GM23338 (cell line): ENCODE measurements around the gene USP8. TPM values are rescaled to one million over a fixed set of nuclear protein-coding genes. Genes with fewer than 3 reads are reported as not detected.

Experiments used
- ATAC-seq: fragments of 200-7000 bp; cut with Tn5 transposase; 3 replicates; pipeline ENCODE4 v1.9.1; 2020
- DNase-seq: peaks from one replicate; pipeline ENCODE4 v3.0.0-alpha.2; 2015; ENCODE audit warnings: low spot score
- H2AFZ ChIP-seq: fragments of 200-600 bp; sonication (generic); 2 replicates; pipeline ENCODE4 v1.8.0; 2016; ENCODE audit warnings: antibody characterized with exemption, mild to moderate bottlenecking, moderate library complexity
- H3F3A ChIP-seq: fragments of 200-600 bp; sonication (generic); replicated peaks from 2 replicates; pipeline ENCODE4 v1.8.0; 2017; ENCODE audit warnings: antibody characterized with exemption, mixed run types, low read depth
- H3K27ac ChIP-seq: fragments of 200-600 bp; sonication (generic); 2 replicates; pipeline ENCODE4 v1.6.1; 2016; ENCODE audit warnings: low read depth
- H3K27me3 ChIP-seq: fragments of 200-600 bp; sonication (generic); 2 replicates; pipeline ENCODE4 v1.8.0; 2016; ENCODE audit warnings: mild to moderate bottlenecking, mixed run types, moderate library complexity; ENCODE audit not compliant: insufficient read depth
- H3K36me3 ChIP-seq: fragments of 200-600 bp; sonication (generic); 2 replicates; pipeline ENCODE4 v1.8.0; 2016; ENCODE audit warnings: mild to moderate bottlenecking; ENCODE audit not compliant: insufficient read depth
- H3K4me1 ChIP-seq: fragments of 200-600 bp; sonication (generic); 2 replicates; pipeline ENCODE4 v1.8.0; 2016; ENCODE audit warnings: mild to moderate bottlenecking, moderate library complexity; ENCODE audit not compliant: insufficient read depth
- H3K4me2 ChIP-seq: fragments of 200-600 bp; sonication (generic); 2 replicates; pipeline ENCODE4 v1.7.1; 2017; ENCODE audit warnings: mixed run types
- H3K4me3 ChIP-seq: fragments of 200-600 bp; sonication (generic); 2 replicates; pipeline ENCODE4 v1.6.1; 2016; ENCODE audit warnings: mixed run types
- H3K79me2 ChIP-seq: fragments of 200-600 bp; sonication (generic); replicated peaks from 2 replicates; pipeline ENCODE4 v1.8.0; 2017; ENCODE audit warnings: mild to moderate bottlenecking; ENCODE audit not compliant: insufficient read depth
- H3K9me2 ChIP-seq: fragments of 200-600 bp; sonication (generic); 2 replicates; pipeline ENCODE4 v1.8.0; 2017; ENCODE audit not compliant: insufficient read depth
- H4K20me1 ChIP-seq: fragments of 200-600 bp; sonication (generic); replicated peaks from 2 replicates; pipeline ENCODE4 v1.8.0; 2017; ENCODE audit warnings: mild to moderate bottlenecking; ENCODE audit not compliant: insufficient read depth
- H3K27ac Mint-ChIP-seq: 2 replicates; pipeline ENCODE4 v1.8.0; 2020; ENCODE audit warnings: inconsistent platforms, mild to moderate bottlenecking, moderate library complexity, mixed read lengths
- H3K27me3 Mint-ChIP-seq: 3 replicates; pipeline ENCODE4 v1.8.0; 2022; ENCODE audit warnings: low read depth, mild to moderate bottlenecking, moderate library complexity, mixed read lengths, inconsistent platforms; ENCODE audit not compliant: insufficient read depth, poor library complexity
- H3K36me3 Mint-ChIP-seq: 3 replicates; pipeline ENCODE4 v1.8.0; 2021; ENCODE audit warnings: low read depth, mild to moderate bottlenecking, inconsistent platforms, moderate library complexity, mixed read lengths
- H3K4me1 Mint-ChIP-seq: 3 replicates; pipeline ENCODE4 v1.8.0; 2020; ENCODE audit warnings: mild to moderate bottlenecking, inconsistent platforms, mixed read lengths
- H3K4me3 Mint-ChIP-seq: 3 replicates; pipeline ENCODE4 v1.8.0; 2021; ENCODE audit warnings: moderate library complexity, mild to moderate bottlenecking, inconsistent platforms, mixed read lengths
- H3K9me3 Mint-ChIP-seq: 3 replicates; pipeline ENCODE4 v1.8.0; 2020; ENCODE audit warnings: moderate library complexity, mild to moderate bottlenecking, inconsistent platforms, mixed read lengths
- CREB1 ChIP-seq: fragments of 250-450 bp; sonication (Bioruptor Pico); IDR thresholded peaks from 2 replicates; pipeline ENCODE4 v1.5.0; 2020; ENCODE audit warnings: low read depth, mild to moderate bottlenecking, moderate library complexity
- EZH2phosphoT487 ChIP-seq: fragments of 200-600 bp; sonication (generic); IDR thresholded peaks from one replicate; pipeline ENCODE4 v1.8.1; 2018; ENCODE audit warnings: antibody characterized with exemption; ENCODE audit not compliant: unreplicated experiment
- NANOG ChIP-seq: IDR thresholded peaks from 2 replicates; pipeline ENCODE4 v1.6.1; 2016; ENCODE audit warnings: antibody characterized with exemption, borderline replicate concordance
- STAT1 ChIP-seq: IDR thresholded peaks from one replicate; pipeline ENCODE4 v1.6.1; 2016; ENCODE audit warnings: antibody characterized with exemption; ENCODE audit not compliant: unreplicated experiment
- ZNF114 ChIP-seq: fragments of 250-450 bp; sonication (Bioruptor Pico); IDR thresholded peaks from 2 replicates; pipeline ENCODE4 v1.5.0; 2020; ENCODE audit warnings: mild to moderate bottlenecking, moderate library complexity
- polyA plus RNA-seq: library from polyadenylated mRNA; unstranded; fragments of >200 nt; fragmentation: Nextera tagmentation; extraction: Ambion mirVana; gene quantifications from 2 replicates; pipeline ENCODE4 v1.2.1, GENCODE V29; 2016
- total RNA-seq: library from RNA; depleted of rRNA; stranded (reverse); fragments of >200 nt; shearing (Covaris generic); gene quantifications from 2 replicates; pipeline ENCODE4 v1.2.3, GENCODE V29; 2014
- TF ChIP-seq, protein P1 (sequence below): IDR thresholded peaks from one replicate; pipeline ENCODE4 v1.6.1; 2018; ENCODE audit warnings: antibody characterized with exemption; ENCODE audit not compliant: unreplicated experiment
- TF ChIP-seq, protein P2 (sequence below): fragments of 250-450 bp; sonication (Bioruptor Pico); IDR thresholded peaks from 2 replicates; pipeline ENCODE4 v1.5.0; 2020; ENCODE audit warnings: mild to moderate bottlenecking, moderate library complexity

USP8 gene
- total and polyA plus RNA-seq, 2 experiments from 2014 or later, result 64.8 to 68.6 TPM

DNA sequence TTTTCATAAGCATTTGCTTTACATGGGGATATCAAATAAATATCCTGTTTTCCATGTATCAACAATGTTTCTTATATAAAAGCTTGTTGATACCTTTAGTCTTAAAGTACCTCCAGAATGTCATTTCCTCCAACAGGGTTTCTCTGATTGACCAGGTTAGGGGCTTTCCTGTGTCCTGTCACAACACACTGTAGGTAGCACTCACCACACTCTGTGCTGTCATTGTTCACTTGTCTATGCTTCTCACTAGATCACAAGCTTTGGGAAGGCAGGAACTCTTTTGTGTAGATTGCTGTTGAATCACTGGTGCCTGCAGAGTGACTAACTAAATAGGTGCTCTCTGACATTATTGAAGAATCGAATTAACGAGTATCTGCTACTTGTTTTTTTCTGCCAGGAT is 72.5 kb downstream of the USP8 start:
- no peak overlapping the region for H2AFZ ChIP-seq
- peaks cover 70% of the 10 kb centered on the region for H3K36me3 Mint-ChIP-seq
- H3K9me3 Mint-ChIP-seq, result no peaks in the 10 kb centered on the region
- H3K9me2 ChIP-seq, result no peaks in the 10 kb centered on the region
- peaks cover 2% of the 10 kb centered on the region for H3K27me3 Mint-ChIP-seq
- no peak overlapping the region for H3K4me3 ChIP-seq
- H3K4me1 Mint-ChIP-seq, result no peaks in the 10 kb centered on the region
- TF ChIP-seq, protein P1, sequence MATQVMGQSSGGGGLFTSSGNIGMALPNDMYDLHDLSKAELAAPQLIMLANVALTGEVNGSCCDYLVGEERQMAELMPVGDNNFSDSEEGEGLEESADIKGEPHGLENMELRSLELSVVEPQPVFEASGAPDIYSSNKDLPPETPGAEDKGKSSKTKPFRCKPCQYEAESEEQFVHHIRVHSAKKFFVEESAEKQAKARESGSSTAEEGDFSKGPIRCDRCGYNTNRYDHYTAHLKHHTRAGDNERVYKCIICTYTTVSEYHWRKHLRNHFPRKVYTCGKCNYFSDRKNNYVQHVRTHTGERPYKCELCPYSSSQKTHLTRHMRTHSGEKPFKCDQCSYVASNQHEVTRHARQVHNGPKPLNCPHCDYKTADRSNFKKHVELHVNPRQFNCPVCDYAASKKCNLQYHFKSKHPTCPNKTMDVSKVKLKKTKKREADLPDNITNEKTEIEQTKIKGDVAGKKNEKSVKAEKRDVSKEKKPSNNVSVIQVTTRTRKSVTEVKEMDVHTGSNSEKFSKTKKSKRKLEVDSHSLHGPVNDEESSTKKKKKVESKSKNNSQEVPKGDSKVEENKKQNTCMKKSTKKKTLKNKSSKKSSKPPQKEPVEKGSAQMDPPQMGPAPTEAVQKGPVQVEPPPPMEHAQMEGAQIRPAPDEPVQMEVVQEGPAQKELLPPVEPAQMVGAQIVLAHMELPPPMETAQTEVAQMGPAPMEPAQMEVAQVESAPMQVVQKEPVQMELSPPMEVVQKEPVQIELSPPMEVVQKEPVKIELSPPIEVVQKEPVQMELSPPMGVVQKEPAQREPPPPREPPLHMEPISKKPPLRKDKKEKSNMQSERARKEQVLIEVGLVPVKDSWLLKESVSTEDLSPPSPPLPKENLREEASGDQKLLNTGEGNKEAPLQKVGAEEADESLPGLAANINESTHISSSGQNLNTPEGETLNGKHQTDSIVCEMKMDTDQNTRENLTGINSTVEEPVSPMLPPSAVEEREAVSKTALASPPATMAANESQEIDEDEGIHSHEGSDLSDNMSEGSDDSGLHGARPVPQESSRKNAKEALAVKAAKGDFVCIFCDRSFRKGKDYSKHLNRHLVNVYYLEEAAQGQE, result no peak
- TF ChIP-seq ZNF114 (CRISPR knock-in tag) (no peak), EZH2phosphoT487 (no peak), CREB1 (CRISPR knock-in tag) (no peak), STAT1 (no peak), NANOG (no peak)
- TF ChIP-seq, protein P2, sequence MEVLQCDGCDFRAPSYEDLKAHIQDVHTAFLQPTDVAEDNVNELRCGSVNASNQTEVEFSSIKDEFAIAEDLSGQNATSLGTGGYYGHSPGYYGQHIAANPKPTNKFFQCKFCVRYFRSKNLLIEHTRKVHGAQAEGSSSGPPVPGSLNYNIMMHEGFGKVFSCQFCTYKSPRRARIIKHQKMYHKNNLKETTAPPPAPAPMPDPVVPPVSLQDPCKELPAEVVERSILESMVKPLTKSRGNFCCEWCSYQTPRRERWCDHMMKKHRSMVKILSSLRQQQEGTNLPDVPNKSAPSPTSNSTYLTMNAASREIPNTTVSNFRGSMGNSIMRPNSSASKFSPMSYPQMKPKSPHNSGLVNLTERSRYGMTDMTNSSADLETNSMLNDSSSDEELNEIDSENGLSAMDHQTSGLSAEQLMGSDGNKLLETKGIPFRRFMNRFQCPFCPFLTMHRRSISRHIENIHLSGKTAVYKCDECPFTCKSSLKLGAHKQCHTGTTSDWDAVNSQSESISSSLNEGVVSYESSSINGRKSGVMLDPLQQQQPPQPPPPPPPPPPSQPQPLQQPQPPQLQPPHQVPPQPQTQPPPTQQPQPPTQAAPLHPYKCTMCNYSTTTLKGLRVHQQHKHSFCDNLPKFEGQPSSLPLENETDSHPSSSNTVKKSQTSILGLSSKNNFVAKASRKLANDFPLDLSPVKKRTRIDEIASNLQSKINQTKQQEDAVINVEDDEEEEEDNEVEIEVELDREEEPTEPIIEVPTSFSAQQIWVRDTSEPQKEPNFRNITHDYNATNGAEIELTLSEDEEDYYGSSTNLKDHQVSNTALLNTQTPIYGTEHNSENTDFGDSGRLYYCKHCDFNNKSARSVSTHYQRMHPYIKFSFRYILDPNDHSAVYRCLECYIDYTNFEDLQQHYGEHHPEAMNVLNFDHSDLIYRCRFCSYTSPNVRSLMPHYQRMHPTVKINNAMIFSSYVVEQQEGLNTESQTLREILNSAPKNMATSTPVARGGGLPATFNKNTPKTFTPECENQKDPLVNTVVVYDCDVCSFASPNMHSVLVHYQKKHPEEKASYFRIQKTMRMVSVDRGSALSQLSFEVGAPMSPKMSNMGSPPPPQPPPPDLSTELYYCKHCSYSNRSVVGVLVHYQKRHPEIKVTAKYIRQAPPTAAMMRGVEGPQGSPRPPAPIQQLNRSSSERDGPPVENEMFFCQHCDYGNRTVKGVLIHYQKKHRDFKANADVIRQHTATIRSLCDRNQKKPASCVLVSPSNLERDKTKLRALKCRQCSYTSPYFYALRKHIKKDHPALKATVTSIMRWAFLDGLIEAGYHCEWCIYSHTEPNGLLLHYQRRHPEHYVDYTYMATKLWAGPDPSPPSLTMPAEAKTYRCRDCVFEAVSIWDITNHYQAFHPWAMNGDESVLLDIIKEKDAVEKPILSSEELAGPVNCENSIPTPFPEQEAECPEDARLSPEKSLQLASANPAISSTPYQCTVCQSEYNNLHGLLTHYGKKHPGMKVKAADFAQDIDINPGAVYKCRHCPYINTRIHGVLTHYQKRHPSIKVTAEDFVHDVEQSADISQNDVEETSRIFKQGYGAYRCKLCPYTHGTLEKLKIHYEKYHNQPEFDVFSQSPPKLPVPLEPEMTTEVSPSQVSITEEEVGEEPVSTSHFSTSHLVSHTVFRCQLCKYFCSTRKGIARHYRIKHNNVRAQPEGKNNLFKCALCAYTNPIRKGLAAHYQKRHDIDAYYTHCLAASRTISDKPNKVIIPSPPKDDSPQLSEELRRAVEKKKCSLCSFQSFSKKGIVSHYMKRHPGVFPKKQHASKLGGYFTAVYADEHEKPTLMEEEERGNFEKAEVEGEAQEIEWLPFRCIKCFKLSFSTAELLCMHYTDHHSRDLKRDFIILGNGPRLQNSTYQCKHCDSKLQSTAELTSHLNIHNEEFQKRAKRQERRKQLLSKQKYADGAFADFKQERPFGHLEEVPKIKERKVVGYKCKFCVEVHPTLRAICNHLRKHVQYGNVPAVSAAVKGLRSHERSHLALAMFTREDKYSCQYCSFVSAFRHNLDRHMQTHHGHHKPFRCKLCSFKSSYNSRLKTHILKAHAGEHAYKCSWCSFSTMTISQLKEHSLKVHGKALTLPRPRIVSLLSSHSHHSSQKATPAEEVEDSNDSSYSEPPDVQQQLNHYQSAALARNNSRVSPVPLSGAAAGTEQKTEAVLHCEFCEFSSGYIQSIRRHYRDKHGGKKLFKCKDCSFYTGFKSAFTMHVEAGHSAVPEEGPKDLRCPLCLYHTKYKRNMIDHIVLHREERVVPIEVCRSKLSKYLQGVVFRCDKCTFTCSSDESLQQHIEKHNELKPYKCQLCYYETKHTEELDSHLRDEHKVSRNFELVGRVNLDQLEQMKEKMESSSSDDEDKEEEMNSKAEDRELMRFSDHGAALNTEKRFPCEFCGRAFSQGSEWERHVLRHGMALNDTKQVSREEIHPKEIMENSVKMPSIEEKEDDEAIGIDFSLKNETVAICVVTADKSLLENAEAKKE (CRISPR knock-in tag), result no peak
- H3K4me1 ChIP-seq, result no peaks in the 10 kb centered on the region
- DNase-seq (no peak), ATAC-seq (no peak)
- no peaks in the 10 kb centered on the region for H4K20me1 ChIP-seq
- H3F3A ChIP-seq, result no peaks in the 10 kb centered on the region
- peaks cover 44% of the 10 kb centered on the region for H3K36me3 ChIP-seq
- no peak overlapping the region for H3K4me3 Mint-ChIP-seq
- H3K27ac Mint-ChIP-seq, result no peak overlapping the region
- H3K4me2 ChIP-seq, result no peak overlapping the region
- H3K79me2 ChIP-seq, result no peaks in the 10 kb centered on the region
- no peaks in the 10 kb centered on the region for H3K27me3 ChIP-seq
- no peak overlapping the region for H3K27ac ChIP-seq
